Fibroblast of lung (primary cell): ENCODE results near the gene TRRAP.

Experiments
- EZH2 ChIP-seq: IDR thresholded peaks from 2 replicates; pipeline ENCODE4 v1.5.1; 2012; ENCODE audit warnings: low read length, control low read depth, mild to moderate bottlenecking; ENCODE audit errors: missing control alignments
- TF ChIP-seq, protein P1 (sequence below), 2 donors: IDR thresholded peaks in 1 of 2; conservative IDR thresholded peaks in 1 of 2; 1 replicate in 1 of 2; 2 replicates in 1 of 2; pipeline ENCODE4 v1.5.1; 2011 to 2012; ENCODE audit warnings: low read length in 2 of 2, control low read depth in 1 of 2, inconsistent platforms in 1 of 2, low read depth in 1 of 2, mild to moderate bottlenecking in 1 of 2

DNA sequence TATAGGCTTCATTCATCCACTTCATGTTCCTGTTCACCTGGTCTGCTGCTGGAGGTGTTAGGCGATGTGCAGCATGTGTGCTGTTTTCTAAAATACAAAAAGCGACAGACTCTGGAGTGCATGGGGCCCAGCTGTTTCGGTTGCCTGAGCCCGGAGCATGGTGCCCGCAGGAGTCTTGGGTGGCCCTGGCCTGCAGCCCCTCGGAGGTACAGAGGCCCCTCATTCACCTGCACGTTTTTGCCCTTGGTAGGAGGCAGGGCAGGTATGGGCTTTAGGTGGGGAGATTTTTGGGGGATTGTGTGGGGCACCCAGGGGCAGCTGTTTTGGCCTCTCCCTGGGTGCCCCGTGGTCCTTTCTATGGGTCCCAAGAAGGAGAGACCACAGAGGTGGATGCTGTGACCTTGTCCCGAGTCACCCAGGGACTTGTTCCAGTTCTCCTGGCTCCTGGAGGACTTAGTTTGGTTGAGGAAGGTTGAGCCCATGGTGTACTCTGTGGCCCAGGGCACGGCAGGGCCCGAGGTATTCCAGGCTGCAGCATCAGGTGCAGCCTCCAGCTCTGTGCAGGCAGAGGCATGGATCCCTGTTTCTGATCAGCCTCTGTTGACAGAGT is 130.7 kb downstream of the TRRAP start:
- TF ChIP-seq, protein P1, sequence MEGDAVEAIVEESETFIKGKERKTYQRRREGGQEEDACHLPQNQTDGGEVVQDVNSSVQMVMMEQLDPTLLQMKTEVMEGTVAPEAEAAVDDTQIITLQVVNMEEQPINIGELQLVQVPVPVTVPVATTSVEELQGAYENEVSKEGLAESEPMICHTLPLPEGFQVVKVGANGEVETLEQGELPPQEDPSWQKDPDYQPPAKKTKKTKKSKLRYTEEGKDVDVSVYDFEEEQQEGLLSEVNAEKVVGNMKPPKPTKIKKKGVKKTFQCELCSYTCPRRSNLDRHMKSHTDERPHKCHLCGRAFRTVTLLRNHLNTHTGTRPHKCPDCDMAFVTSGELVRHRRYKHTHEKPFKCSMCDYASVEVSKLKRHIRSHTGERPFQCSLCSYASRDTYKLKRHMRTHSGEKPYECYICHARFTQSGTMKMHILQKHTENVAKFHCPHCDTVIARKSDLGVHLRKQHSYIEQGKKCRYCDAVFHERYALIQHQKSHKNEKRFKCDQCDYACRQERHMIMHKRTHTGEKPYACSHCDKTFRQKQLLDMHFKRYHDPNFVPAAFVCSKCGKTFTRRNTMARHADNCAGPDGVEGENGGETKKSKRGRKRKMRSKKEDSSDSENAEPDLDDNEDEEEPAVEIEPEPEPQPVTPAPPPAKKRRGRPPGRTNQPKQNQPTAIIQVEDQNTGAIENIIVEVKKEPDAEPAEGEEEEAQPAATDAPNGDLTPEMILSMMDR (conservative IDR thresholded peaks at IDR 0.05 in 1 of 2, IDR thresholded peaks at IDR 0.05 in 1 of 2; ENCODE audit: low read depth in 1 of 2, low read length in 2 of 2): no peak
- TF ChIP-seq EZH2: no peak
